ENCODE results near the gene FUT4. TPM values are rescaled to one million over a fixed set of nuclear protein-coding genes. Genes with fewer than 3 reads are reported as not detected.

Gene FUT4
- total RNA-seq, 1 donor from 2014 or later: 1.4 TPM

- Histone ChIP-seq H3K4me3 (no peak overlapping the region), H3K36me3 (no peaks in the 10 kb centered on the region), H3K9me3 (replicated peaks) (no peaks in the 10 kb centered on the region), H3K27ac (replicated peaks) (no peak overlapping the region), H3K27me3 (ENCODE audit: low read depth) (no peaks in the 10 kb centered on the region), H3K4me1 (no peaks in the 10 kb centered on the region)
- no peak for DNase-seq
- TF ChIP-seq CTCF (IDR thresholded peaks at IDR 0.05; ENCODE audit: borderline replicate concordance): no peak
- intact Hi-C loops (cut with micrococcal nuclease): no loop called here
These were observed 34.1 kb downstream of the FUT4 start for GRCh38 chr11:94577841-94578240.

GRCh38 chr11:94581926-94582325, 38.2 kb downstream of the FUT4 start:
- Histone ChIP-seq H3K27me3 (ENCODE audit: low read depth) (no peaks in the 10 kb centered on the region), H3K36me3 (no peaks in the 10 kb centered on the region), H3K4me3 (no peak overlapping the region), H3K27ac (replicated peaks) (no peak overlapping the region), H3K9me3 (replicated peaks) (no peaks in the 10 kb centered on the region), H3K4me1 (no peaks in the 10 kb centered on the region)
- intact Hi-C loops (cut with micrococcal nuclease): no loop called here
- no peak for DNase-seq
- TF ChIP-seq CTCF (IDR thresholded peaks at IDR 0.05; ENCODE audit: borderline replicate concordance): no peak

- H3K4me3 ChIP-seq: no peak overlapping the region
- H3K9me3 ChIP-seq (replicated peaks): no peaks in the 10 kb centered on the region
- no peaks in the 10 kb centered on the region for H3K27me3 ChIP-seq (ENCODE audit: low read depth)
- H3K27ac ChIP-seq (replicated peaks): no peak overlapping the region
- TF ChIP-seq CTCF (IDR thresholded peaks at IDR 0.05; ENCODE audit: borderline replicate concordance): no peak
- H3K4me1 ChIP-seq: no peaks in the 10 kb centered on the region
- no peak for DNase-seq
- no peaks in the 10 kb centered on the region for H3K36me3 ChIP-seq
- intact Hi-C loops (cut with micrococcal nuclease): no loop called here
These were observed 39.6 kb downstream of the FUT4 start for GRCh38 chr11:94583213-94583865.

GRCh38 chr11:94583866-94584500, 40.3 kb downstream of the FUT4 start:
- TF ChIP-seq CTCF (IDR thresholded peaks at IDR 0.05; ENCODE audit: borderline replicate concordance): no peak
- Histone ChIP-seq H3K36me3 (no peaks in the 10 kb centered on the region), H3K4me3 (no peak overlapping the region), H3K4me1 (no peaks in the 10 kb centered on the region), H3K27ac (replicated peaks) (no peak overlapping the region), H3K9me3 (replicated peaks) (no peaks in the 10 kb centered on the region), H3K27me3 (ENCODE audit: low read depth) (no peaks in the 10 kb centered on the region)
- intact Hi-C loops (cut with micrococcal nuclease): no loop called here
- no peak for DNase-seq

- no peak for DNase-seq
- TF ChIP-seq CTCF (IDR thresholded peaks at IDR 0.05; ENCODE audit: borderline replicate concordance): no peak
- H3K36me3 ChIP-seq: no peaks in the 10 kb centered on the region
- no peaks in the 10 kb centered on the region for H3K9me3 ChIP-seq (replicated peaks)
- H3K4me1 ChIP-seq: no peaks in the 10 kb centered on the region
- H3K4me3 ChIP-seq: no peak overlapping the region
- H3K27me3 ChIP-seq (ENCODE audit: low read depth): no peaks in the 10 kb centered on the region
- H3K27ac ChIP-seq (replicated peaks): no peak overlapping the region
- intact Hi-C loops (cut with micrococcal nuclease): no loop called here
These were observed 41.3 kb downstream of the FUT4 start for GRCh38 chr11:94584978-94585377.

Data from left ventricle myocardium inferior (tissue), 1 donor.